Amniotic epithelial cell (primary cell): ENCODE measurements around the gene TNFRSF12A.
A peak's percentile ranks its signal among the peaks of the same experiment; 100 is the strongest.

Experiments used
- DNase-seq: peaks from one replicate; pipeline ENCODE4 v3.0.0-alpha.2; 2010; ENCODE audit warnings: low read depth

Gene TNFRSF12A

GRCh38 chr16:3012828-3013420 is 7.2 kb upstream of the TNFRSF12A start, which contains the start of gene CLDN9:
Gene CLDN9 (plus strand): TSS chr16:3012923. CDS start chr16:3013363, 440 bp downstream.
- no peak for DNase-seq

GRCh38 chr16:3013491-3013951 is 6.6 kb upstream of the TNFRSF12A start:
- DNase-seq: no peak

DNA sequence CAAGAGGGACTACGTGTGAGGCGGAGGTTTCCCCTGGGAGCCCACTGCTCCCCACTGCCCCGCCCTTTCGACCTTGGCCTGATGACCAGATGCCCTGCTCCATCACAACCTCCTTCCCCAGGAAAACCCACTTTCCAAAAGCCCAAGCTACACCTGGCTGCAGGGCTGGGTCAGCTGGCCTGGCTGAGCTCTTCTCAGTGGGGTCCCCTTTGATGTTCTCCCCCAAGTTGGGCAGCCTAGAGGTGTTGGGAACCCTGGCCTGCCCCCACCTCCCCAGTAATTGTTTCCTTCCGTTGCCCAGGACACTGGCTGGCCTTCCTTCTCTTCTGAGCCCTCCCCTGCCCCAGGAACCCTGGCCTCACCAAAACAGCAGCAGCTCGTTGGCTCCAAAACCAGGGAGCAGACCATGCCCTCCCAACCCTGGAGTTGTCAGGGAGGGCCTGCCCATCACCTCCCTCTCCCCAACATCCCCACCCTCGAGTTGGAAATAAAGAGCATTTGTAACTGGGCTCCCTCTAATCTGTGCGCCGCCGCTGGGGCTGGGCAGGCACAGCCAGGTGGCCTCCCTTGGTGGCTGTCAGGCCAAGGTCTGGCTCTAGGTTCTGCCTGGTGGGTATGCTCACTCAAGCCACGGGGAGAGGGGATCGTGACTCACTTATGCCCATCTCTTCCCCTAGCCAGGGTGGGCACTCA is 6.0 kb upstream of the TNFRSF12A start:
- DNase-seq: no peak

DNA sequence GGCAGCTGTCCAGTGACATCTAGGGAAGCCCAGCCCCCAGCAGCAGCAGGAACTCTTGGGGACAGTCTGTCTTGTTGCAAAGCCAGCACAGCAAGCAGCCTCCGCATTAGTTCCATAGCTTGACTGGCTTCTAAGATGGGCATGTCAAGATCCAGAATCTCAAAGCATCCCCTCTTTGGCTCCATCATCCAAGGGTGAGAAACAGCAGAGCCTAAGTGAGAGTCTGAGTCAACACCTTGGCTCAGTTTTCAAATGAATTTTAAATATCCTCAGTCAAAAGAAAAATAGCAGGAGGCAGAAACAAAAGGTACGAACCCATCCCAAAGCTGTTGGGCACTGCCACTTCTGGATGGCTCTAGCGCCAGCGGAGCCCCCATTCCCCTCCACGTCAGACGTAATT is 5.2 kb upstream of the TNFRSF12A start:
- DNase-seq: no peak

- no peak for DNase-seq
These were observed 4.2 kb upstream of the TNFRSF12A start for GRCh38 chr16:3015865-3016521.

DNA sequence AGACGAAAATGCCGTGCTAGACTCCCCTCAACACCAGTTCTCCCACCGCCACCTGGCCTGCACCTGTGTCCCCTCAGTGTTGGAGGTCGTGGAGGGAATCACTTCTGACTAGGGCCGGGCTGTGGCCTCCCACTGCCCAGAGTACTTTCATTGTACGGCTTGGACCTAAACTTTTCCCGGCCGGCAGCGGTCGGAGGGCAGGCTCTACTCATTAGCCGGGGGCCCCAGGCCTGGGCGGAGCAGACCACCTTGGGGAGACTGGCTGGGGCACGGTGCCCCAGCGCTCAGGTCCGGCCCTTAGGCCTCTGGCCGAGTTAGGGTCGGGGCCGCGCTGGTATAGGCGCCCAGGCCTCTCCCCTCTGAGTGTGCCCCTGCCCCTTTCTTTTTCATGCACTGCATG is 2.8 kb upstream of the TNFRSF12A start:
- DNase-seq: no peak

DNA sequence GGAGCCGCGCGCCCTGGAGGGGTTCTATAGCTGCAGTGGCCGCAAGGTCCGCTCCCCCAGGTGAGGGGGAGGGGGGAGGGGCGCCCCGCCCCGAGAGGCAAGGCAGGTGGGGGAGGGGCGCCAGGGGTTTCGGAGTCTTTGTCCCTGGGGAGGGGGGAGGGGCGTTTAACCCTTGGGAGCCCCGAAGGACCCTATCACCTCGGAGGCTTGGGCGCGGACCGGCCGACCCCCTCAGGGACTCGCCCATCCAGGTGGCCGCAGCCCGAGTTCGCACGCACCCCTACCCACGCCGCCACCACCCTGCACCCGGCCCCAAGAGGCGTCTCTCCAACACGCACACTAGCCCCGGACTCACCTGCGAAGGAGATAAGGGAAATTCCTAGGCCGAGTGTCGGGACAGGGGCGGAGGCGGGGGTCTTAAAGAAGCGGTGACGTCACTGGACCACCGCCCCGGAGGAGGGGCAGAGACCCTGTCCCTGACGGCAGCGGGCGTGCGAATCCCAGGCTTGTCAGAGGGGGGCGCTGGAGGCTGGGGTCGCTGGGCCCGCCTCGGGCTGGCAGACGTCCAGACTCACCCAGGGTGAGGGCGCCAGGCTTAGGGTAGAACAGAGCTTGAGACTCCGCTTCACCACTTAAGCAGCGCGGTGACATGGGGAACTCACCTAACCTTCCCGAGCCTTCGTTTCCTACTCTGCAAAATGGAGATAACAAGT is 2.2 kb upstream of the TNFRSF12A start, which contains the start of gene CLDN6:
CLDN6 (minus strand) TSS at position 390 of the 713 bp plus-strand sequence. CDS start 2,162 bp downstream, outside the sequence.
- no peak for DNase-seq

GRCh38 chr16:3019594-3020246 is 448 bp upstream of the TNFRSF12A start:
- DNase-seq: no peak

GRCh38 chr16:3020604-3021448 is 658 bp downstream of the TNFRSF12A start:
- peak; percentile 84 for DNase-seq

DNA sequence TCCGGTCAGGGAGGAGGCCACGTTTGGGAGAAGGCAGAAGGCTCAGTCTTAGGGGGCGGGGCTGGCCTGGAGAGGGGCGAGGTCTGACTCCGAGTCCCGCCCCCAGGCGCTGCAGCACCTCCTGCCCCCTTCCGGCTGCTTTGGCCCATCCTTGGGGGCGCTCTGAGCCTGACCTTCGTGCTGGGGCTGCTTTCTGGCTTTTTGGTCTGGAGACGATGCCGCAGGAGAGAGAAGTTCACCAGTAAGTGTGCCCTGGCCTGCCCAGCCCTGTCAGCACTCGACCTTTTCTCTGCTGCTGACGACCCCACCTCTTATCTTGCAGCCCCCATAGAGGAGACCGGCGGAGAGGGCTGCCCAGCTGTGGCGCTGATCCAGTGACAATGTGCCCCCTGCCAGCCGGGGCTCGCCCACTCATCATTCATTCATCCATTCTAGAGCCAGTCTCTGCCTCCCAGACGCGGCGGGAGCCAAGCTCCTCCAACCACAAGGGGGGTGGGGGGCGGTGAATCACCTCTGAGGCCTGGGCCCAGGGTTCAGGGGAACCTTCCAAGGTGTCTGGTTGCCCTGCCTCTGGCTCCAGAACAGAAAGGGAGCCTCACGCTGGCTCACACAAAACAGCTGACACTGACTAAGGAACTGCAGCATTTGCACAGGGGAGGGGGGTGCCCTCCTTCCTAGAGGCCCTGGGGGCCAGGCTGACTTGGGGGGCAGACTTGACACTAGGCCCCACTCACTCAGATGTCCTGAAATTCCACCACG is 1.5 kb downstream of the TNFRSF12A start:
- DNase-seq: peak; percentile 94

GRCh38 chr16:3022208-3022683 is 2.1 kb downstream of the TNFRSF12A start:
- DNase-seq: peak; percentile 95

- no peak for DNase-seq
These were observed 2.7 kb downstream of the TNFRSF12A start for GRCh38 chr16:3022684-3023414.

DNA sequence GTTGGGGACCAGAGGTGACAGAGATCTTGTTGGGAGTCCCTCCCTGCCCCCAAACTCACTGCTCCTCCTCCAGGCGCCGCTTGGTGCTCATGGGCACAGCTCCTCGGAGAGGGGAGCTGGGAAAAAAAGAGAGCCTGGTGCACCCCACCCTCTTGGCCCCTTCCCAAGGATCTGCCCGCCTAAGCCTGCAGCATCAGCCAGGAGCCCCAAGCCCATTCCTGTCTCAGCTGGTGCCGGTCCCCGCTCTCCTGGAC is 3.2 kb downstream of the TNFRSF12A start:
- DNase-seq: peak; percentile 60

DNA sequence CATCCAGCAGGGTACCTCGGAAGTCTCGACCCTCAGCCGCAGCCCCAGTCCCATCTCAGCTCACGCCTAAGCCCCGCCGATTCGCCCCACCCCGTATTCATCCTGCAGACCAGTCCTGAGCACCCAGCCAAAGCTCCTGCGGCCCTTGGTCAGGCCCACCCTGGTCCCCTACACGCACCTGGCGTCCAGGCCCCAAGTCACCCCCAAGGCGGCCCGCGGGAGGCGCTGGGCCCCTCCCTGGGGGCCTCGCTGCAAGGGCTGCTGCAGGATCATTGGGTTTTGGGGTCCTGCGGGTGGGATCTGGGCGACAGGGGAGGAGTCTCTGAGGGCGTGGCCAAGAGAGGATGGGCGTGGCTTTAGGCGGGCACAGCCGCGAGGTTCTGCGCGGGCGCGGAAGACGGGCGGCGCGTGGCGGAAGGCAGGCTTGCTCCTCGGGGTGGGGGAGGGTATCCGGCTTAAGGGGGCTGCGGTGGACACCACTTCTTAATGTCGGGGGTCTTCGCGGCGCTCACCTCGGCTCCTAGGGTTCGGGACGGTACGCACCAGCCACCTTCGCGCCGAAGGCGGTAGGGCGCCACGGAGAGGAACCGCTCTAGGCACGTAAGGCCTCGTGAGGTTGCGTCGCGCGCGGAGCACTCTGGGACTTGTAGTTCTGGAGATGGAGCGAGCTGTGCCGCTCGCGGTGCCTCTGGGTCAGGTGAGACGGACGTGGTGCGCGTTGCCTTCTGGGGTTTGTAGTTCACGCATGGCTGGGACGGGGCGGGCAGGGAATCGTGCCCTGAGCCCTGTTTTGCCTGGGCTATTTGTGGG is 3.7 kb downstream of the TNFRSF12A start, which contains the start of the genes HCFC1R1 and THOC6:
HCFC1R1 (minus strand) TSS at position 274 of the 810 bp plus-strand sequence; CDS start at position 273, 1 bp downstream.
THOC6 (plus strand) TSS at position 367 of the 810 bp plus-strand sequence; CDS start at position 659, 292 bp downstream.
- DNase-seq: peak; percentile 97

- no peak for DNase-seq
These were observed 5.1 kb downstream of the TNFRSF12A start for GRCh38 chr16:3025032-3026002.

DNA sequence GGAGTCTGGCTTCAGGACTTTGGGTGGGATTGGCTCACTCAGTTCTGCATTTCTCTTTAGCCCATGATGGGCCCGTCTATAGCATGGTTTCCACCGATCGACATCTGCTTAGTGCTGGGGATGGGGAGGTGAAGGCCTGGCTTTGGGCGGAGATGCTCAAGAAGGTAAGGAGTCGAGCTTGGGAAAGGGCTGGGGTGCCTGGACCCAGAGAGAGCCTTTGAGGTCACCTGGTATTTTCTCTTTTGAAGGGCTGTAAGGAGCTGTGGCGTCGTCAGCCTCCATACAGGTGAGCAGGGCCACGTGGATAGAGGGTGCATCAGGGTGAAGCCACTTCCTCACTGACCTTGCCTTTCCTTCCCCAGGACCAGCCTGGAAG is 5.8 kb downstream of the TNFRSF12A start:
- DNase-seq: no peak
